ENCODE results near the gene SMIM41.

The SMIM41 gene

GRCh38 chr12:52078276-52078675 is 1.2 kb upstream of the SMIM41 start:
- DNase-seq (ENCODE audit: extremely low read depth, low read depth), result no peak
- no peak for TF ChIP-seq CTCF (IDR thresholded peaks at IDR 0.05; ENCODE audit: low read depth, low read length)

- no peak for DNase-seq (ENCODE audit: extremely low read depth, low read depth)
- no peak for TF ChIP-seq CTCF (IDR thresholded peaks at IDR 0.05; ENCODE audit: low read depth, low read length)
These were observed 1.1 kb downstream of the SMIM41 start for GRCh38 chr12:52080403-52081251.

- no peak for DNase-seq (ENCODE audit: extremely low read depth, low read depth)
- no peak for TF ChIP-seq CTCF (IDR thresholded peaks at IDR 0.05; ENCODE audit: low read depth, low read length)
These were observed 1.8 kb downstream of the SMIM41 start for GRCh38 chr12:52081263-52081733.

GRCh38 chr12:52082026-52082668 is 2.6 kb downstream of the SMIM41 start:
- no peak for TF ChIP-seq CTCF (IDR thresholded peaks at IDR 0.05; ENCODE audit: low read depth, low read length)

GRCh38 chr12:52082669-52082987 is 3.1 kb downstream of the SMIM41 start:
- TF ChIP-seq CTCF (IDR thresholded peaks at IDR 0.05; ENCODE audit: low read depth, low read length), result no peak

More at GRCh38 chr12:52082026-52082668, 2.6 kb downstream of the SMIM41 start:
- DNase-seq (ENCODE audit: extremely low read depth, low read depth), result no peak

GRCh38 chr12:52082988-52083637 is 3.6 kb downstream of the SMIM41 start:
- DNase-seq (ENCODE audit: extremely low read depth, low read depth), result no peak
- TF ChIP-seq CTCF (IDR thresholded peaks at IDR 0.05; ENCODE audit: low read depth, low read length), result peak; percentile 98

More at GRCh38 chr12:52082669-52082987, 3.1 kb downstream of the SMIM41 start:
- DNase-seq (ENCODE audit: extremely low read depth, low read depth), result no peak

- DNase-seq (ENCODE audit: extremely low read depth, low read depth), result no peak
- TF ChIP-seq CTCF (IDR thresholded peaks at IDR 0.05; ENCODE audit: low read depth, low read length), result no peak
These were observed 4.1 kb downstream of the SMIM41 start for GRCh38 chr12:52083638-52083996.

All from AG09319 (cell line).